ENCODE measurements around the gene CCDC183.
"Not testable (repeated sequence)": the region's sequence is repeated elsewhere in the genome, so short reads cannot be mapped to it uniquely, and the experiment has no call there.

CCDC183 gene

DNA sequence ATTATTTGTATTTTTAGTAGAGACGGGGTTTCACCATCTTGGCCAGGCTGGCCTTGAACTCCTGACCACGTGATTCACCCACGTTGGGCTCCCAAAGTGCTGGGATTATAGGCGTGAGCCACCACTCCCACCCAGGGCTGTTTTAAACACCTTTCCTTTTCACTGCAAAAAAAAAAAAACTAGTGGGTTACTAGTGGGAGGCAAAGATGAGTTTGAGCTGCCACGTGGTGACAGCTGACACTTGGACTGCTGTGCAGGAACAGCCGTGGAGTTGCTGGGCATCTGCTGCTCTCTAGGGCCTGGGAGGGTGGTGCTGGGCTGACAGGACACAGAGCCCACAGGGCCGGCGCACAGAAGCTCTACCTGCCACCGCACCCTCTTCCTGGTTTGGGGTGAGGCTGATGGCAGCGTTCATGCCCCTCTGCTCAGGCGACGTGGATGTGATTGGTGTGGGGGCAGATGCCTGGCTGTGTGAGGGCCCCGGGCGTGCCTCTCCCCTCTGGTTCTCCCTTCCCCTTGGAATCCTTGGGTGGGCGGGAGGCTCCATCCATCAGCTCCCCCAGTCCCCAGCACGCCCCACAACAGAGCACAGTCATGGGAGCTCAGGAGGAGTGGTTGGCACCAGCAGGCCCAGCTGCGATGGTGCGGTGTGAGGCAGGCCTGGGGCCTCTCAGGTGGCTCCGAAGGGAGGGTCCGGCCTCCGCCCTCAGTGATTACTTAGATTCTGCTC is 28.5 kb downstream of the CCDC183 start:
- no peak for DNase-seq (ENCODE audit: low read depth in 2 of 2, low spot score in 1 of 2)

DNA sequence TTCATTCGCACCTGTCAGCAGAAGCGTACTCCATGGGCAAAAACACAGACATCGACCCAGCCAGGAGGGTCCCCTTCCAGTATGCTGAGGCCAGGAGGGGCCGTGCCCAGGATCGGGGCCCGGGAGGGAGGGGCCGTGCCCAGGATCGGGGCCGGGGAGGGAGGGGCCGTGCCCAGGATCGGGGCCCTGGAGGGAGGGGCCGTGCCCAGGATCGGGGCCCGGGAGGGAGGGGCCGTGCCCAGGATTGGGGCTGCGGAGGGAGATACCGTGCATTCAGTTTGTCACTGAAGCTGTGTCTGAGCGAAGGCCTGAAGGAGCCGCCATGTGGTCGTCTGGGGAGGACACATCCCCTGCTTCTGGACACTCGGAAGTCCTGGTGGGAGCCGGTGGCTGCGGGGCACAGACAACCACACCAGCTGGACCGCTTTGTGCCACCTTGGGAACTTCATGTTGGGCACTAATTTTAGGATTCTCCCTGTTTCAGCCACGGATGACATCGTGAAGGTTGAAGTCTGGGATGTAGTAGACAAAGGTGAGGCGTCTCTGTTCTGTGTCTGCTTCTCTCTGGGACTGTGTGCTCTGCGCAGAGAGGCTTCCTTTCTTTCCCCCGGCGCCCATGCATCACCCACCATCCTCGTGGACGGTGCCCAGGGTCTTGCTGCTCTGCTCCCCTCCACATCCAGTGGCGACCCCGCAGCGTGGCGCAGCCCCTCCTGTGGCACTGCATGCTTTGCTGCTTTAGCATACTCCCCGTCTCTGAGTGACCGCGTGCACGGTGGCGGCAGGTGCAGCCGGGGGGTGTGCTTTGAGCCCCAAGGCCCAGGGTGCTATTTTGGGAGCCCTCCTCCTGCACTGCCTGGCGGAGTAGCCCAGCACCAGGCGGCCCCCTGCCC is 29.4 kb downstream of the CCDC183 start:
- DNase-seq (ENCODE audit: low read depth in 2 of 2, low spot score in 1 of 2): no peak

DNA sequence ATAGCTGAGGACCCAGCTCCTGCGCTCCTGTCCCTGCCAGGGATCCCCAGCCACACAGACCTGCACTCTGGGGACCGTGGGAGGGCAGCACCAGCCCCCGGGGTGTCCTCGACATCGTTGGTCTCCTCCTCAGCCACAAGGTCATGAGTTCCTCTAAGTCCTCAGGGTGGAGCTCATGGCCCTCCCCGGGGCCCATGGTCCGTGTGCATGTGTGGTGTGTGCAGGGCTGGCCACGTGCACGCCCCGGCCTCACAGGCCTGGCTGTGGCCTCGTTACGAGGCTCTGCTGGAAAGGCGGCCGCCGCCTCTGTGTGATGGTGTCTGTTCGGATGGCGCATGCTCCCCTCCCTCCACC is 30.0 kb downstream of the CCDC183 start:
- DNase-seq (ENCODE audit: low read depth in 2 of 2, low spot score in 1 of 2): no peak

DNA sequence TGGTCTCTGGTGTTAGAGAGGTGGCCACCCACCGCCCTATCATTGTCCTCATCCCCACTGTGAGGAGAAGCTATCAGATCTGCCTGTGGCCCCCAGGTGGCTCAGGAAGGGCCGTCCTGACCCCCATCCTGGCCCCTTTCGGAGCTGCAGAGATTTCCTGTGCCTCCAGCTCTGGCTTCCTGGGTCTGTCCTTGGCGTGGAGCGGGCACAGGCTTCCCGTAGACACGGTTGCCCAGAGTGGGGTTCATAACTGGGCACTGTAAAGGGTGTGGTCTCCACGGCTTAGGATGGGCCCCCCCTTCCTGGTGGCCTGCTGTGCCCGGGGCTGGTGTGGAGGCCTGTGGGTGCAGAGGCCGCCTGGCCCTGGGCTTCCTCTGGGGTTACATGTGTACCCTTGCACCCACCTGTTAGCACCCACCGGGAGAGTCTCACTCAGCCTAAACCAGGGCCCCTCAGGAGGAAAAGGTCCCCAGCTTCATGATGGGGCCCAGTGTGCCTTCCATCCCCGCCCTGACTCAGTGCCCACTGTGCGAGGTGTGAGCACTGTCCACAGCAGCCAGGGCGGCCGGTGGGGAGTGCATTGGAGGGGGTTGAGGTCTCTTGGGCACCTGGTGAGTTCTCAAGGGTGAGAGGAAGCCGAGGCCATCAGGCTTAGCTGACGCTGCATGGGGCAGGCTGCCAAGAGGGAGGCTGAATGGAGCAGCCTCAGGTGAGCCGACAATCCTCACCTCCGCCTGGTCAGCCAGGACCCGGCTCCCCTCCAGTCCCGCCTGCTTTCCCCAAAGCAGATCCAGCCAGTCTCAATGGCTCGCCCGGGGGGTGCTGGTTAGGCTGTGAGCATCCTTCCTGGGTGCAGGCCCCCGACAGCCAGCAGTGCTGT is 30.8 kb downstream of the CCDC183 start:
- DNase-seq (ENCODE audit: low read depth in 2 of 2, low spot score in 1 of 2): no peak

DNA sequence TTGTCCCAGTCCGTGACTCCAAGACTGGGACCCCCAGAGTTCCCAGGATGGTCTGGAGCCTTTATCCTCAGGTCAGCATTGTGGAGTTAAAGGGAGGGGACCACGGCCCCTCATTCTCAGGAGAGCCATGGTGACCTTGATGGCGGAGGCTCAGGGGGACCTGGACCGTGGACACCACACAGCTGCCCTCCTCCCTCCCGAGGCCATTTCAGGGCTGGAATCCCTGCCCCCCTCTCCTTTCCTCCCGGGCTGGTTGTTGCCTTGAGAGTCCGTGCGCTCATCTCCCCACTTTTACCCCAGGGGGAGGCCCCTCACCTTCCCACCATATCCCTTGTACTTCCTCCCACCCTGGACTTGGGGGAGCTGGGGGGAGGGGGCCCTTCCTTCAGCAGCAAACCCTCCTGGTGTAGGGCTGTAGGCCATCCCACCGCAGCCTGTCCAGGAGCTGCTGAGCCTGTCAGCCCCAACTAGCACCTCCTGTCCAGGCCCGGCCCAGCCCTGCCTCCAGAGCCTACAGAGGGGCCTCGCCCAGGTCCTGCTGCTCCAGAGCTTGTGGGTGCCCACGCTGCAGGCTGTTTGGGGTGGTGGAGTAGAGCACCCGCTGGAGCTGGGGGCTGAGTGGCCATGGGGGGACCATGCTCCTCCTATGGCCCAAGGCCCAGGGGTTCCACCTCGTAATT is 31.8 kb downstream of the CCDC183 start:
- DNase-seq (ENCODE audit: low read depth in 2 of 2, low spot score in 1 of 2): no peak

DNA sequence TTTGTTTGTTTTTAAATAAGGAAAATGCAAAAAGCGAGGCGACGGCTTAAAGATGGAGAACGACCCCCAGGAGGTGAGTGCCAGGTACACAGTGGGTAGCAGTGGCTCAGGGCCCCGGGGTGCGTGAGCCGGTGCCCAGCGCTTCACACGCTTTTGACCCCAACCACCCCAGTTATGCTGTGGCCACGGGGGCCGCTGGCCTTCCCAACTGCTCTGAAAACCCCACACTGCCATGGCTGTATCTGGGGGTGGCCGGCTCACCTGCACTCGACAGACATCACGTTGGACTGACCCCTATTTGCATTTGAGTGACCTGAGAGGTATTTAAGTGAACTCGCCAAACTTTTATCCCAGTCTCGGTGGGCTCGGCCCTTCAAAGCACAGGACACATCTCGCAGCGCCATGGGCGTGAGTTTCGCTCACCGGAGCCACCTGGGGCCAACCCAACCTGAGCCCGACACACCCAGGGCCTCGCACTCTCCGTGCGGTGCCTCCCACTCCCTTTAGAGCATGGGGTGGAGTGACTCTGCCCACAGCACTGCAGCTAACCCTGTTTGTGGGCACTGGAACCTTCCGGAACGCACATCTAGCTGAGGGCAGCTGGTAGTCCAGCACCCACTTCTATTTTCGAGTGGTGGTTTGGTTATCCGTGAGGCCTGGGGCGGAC is 32.5 kb downstream of the CCDC183 start:
- no peak for DNase-seq (ENCODE audit: low read depth in 2 of 2, low spot score in 1 of 2)

DNA sequence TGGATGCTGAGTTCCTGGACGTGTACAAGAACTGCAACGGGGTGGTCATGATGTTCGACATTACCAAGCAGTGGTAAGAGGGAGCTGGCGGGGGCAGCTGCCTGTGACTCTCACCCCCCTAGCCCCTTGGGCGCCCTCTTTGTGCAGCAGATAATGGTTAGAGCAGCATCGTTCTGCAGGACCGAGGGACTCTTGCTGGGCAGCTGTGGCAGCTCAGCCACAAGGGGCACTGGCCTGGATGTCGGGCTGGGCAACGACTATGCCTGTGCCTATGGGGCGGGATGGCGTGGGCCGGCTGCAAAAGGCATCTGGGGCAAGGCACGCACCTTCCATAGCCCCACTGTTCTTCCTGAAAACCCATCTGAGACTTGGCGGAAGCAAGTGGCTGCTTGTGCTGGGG is 33.3 kb downstream of the CCDC183 start:
- DNase-seq (ENCODE audit: low read depth in 2 of 2, low spot score in 1 of 2): no peak

DNA sequence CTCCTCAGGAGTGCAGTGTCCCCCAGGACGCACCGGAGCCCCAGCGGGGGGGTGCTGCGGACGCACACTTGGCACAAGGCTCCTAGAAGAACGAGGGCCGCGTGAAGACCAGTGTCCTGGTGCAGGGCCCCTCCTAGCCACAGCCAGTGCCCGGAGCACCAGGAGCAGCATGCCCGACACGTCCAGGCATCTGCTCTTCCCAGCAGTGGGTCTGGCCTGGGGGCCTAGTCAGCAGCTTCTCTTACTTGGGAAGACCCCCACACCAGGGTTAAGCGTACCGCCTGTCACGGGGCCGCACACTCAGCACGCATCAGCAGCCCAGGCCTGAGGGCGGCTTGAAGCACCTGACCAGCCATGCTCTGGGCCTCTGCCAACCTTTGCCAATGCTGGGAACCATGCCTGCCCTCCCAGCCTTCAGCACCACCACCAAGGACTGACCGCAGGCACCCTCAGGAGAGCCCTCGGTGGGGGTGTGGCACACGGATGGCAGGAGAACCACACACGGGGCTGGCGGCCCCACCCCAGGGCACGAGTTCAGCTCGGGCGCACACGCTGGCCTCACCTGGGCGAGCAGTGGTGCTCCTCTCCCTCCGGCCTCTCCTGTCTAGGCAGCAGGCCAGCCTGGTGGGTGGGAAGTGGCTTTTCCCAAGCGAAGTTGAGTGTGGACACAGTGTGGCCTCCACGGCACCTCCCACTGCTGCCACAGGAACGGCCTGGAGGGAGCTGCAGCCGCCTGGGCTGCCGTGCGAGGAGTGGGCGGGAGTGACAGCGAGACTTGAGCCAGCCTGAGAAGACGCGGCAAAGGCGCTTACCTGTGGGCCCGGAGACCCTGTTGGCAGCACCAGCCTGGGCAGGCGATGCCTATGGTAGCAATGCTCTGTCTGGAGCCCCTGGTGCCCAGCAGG is 34.1 kb downstream of the CCDC183 start:
- no peak for DNase-seq (ENCODE audit: low read depth in 2 of 2, low spot score in 1 of 2)

DNA sequence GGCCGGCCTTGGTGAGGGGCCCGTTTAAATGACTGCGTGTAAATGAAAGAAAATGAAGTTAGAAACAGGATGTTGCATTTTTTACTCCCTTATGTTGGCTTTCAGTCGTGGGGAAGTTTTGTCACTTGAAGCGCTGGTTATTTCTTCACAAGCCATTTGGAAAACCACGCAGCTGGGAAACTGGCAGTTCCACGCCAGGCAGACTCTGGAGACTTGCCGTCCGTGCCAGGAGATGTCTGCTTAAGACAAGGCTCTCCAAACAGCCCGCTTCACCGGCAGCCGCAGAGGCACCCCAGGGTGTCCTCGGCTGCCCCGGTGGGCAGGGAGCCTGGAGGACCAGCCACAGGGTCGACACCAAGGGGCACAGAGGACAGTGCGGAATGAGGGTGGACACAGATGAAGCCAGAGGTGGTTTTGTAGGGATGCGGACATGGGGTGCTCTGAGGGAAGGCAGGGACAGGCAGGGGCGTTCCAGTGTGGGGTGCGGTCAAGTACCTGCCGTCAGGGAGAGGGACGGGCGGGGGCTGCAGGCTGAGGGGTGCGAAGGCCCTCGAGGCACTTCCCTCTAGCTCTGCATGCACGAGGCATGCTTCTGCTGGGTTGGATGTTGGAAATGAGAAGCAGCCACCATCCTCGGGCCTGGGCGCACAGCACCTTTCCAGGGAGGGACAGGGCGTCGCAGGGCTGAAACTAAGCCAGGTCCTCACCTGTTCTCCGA is 35.0 kb downstream of the CCDC183 start:
- DNase-seq (ENCODE audit: low read depth in 2 of 2, low spot score in 1 of 2): no peak

DNA sequence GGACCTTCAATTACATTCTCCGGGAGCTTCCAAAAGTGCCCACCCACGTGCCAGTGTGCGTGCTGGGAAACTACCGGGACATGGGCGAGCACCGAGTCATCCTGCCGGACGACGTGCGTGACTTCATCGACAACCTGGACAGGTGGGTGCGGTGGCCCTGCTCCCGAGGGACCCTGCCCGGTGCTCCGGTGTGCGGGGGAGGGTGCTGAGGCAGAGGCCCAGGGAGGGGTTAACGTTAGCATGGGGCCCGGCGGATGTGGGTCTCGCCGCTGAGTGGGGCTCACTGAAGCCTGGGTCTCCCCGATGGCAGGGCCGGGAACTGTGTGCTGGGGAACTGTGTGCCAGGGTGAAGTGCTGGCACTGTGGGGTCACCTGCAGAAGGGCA is 35.6 kb downstream of the CCDC183 start:
- no peak for DNase-seq (ENCODE audit: low read depth in 2 of 2, low spot score in 1 of 2)

DNA sequence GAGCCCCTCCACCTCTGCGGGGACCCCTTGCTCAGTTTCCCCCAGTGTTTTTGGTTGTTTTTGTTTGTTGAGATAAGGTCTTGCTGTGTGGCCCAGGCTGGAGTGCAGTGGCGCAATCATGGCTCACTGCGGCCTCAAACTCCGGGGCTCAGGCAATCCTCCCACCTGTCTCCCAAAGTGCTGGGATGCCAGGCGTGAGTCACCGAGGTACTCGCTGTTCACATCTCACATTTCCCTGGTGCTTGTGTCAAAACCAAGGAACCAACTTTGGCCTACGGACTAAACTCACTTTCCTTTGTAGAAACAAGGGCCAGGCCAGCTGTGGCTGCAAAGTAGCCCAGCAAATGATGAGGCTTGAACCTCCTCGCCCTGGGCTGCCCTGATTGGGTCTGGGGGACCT is 36.4 kb downstream of the CCDC183 start:
- no peak for DNase-seq (ENCODE audit: low read depth in 2 of 2, low spot score in 1 of 2)

DNA sequence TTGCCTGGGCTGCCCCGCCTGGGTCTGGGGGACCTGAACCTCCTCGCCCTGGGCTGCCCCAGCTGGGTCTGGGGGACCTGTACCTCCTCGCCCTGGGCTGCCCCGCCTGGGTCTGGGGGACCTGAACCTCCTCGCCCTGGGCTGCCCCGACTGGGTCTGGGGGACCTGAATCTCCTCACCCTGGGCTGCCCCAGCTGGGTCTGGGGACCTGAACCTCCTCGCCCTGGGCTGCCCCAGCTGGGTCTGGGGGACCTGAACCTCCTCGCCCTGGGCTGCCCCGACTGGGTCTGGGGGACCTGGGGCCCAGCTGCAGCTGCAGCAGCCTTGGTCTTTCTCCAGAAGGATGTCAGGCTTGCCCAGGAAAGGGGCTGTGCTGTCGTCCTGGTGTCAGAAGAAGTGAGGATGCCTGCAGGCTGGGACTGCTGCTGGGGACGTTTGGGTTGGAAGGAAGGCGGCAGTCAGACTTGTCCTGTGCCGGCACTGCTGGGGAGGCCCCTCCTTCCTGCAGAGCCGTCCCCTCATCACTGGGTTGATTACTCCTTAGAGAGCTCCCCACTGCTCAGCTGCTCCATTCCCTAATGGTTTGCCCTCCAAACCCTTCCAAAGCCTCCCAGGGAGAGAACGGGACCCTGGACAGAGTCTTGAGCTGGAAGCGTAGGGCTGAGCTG is 37.4 kb downstream of the CCDC183 start:
- not testable (repeated sequence) for DNase-seq (ENCODE audit: low read depth in 2 of 2, low spot score in 1 of 2)

DNA sequence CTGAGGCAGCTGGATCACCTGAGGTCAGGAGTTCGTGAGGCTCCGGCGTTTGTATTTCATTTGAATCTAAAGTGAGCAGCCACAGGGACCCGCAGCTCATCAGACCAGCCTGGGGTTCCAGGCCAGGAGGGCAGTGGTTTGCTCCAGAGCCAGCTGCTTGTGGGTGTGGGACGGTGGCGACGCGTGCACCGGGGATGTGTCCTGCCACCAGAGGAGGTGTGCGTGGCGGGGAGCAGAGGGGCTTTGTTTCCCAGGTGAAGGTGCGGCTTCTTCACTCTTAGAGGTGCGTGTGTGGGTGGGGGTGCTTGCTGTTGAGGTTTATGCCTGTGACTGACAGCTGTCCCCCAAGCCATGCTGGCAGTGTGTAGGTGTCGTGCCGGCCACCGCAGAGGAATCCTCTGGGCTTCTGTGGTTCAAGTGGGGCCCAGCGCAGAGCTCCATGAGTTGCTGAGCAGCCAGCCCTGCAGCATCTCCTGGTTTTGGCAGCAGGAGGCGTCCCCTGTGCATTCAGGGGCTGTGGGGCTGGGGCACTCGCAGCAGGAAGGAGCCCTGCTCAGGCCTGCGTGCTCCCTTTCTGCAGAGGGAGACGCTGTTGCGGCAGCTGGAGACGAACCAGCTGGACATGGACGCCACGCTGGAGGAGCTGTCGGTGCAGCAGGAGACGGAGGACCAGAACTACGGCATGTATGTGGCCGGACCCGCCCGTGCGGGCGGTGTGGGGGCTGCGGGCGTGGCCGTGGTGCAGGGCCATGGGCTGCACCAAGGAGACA is 39.2 kb downstream of the CCDC183 start:
- no peak for DNase-seq (ENCODE audit: low read depth in 2 of 2, low spot score in 1 of 2)

DNA sequence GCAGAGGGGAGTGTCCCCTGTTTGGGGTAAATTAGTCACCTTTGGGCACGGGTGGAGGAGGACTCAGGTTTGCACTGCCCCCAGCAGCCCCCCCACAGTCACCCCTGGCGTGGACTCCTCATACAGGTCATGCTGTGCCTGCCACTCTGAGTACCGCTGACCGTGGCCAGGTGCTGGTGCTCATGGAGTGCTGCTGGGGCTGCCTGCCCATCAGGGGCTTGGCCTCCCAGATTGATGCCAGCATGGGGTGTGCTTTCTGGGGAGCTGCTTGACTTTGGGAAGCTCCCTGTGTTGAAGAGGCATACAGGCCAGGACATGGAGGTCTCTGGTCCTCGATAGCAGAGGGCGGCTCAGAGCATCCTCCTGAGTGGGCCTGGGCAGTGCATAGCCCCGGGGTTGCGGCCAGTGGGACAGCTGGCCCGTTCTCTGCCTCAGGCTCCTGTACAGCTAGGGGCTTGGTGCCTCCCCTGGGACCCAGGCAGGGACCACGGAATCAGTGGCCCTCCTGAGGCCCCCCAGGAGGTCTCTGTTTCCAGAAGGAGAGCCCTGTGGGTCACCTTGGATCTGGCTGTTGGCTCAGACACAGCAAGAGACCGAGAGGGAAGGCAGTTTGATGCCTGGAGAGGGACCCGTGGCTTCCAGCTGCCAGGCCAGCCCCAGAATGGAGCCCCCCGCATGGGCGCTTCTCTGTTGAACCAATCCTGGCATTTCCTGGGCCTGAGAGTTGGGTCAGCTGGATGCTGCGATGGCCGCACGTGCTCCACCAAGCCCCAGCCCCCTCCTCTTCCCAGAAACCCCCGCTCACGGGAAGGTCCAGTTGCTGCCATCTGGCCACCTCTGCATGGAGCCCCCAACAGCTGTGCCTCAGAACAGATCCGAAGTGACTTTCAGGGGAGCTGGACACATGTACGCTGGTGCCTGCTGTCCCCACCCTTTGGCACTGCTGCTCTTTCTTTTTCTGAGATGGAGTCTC is 40.1 kb downstream of the CCDC183 start:
- no peak for DNase-seq (ENCODE audit: low read depth in 2 of 2, low spot score in 1 of 2)

DNA sequence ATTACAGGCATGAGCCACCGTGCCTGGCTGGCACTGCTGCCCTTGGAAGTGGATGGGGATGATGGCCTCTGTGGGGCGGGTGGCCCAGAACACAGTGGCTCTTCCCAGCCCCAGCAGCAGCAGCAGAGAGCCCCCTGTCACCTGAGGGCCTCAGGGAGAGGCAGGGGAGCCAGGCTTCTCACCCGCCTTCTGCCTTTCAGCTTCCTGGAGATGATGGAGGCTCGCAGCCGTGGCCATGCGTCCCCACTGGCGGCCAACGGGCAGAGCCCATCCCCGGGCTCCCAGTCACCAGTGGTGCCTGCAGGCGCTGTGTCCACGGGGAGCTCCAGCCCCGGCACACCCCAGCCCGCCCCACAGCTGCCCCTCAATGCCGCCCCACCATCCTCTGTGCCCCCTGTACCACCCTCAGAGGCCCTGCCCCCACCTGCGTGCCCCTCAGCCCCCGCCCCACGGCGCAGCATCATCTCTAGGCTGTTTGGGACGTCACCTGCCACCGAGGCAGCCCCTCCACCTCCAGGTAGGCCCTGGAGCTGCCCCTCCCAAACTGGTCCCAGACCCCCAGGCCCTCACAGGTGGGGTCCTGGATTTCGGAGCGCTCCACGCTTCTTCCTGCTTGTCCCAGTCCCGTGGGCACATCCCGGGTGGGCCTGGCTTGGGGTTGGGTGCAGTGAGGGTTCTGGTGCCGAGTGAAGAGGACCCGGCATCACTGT is 41.2 kb downstream of the CCDC183 start:
- no peak for DNase-seq (ENCODE audit: low read depth in 2 of 2, low spot score in 1 of 2)

DNA sequence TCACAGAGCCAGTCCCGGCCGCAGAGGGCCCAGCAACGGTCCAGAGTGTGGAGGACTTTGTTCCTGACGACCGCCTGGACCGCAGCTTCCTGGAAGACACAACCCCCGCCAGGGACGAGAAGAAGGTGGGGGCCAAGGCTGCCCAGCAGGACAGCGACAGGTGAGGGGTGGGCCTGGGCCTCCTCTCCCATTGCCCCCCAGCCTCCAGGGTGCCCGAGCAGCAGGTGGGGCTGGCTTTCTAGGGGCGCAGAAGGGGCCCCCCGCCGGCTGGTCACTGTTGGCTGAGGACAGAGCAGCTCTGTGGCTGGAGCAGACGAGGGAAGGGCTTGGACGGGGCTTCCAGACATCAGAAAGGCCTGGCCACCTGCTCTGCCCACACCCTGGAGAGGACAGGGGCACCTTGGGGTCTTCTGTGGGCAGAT is 41.7 kb downstream of the CCDC183 start:
- DNase-seq (ENCODE audit: low read depth in 2 of 2, low spot score in 1 of 2): not testable (repeated sequence)

All from stimulated activated CD8-positive, alpha-beta memory T cell treated with anti-CD3 and anti-CD28 coated beads, Interleukin-4, amount 100 ng/mL, for 4 hours (primary cell).